ENCODE data around the gene NUAK2.
"Not testable (repeated sequence)": the region's sequence is repeated elsewhere in the genome, so short reads cannot be mapped to it uniquely, and the experiment has no call there.

The NUAK2 gene

DNA sequence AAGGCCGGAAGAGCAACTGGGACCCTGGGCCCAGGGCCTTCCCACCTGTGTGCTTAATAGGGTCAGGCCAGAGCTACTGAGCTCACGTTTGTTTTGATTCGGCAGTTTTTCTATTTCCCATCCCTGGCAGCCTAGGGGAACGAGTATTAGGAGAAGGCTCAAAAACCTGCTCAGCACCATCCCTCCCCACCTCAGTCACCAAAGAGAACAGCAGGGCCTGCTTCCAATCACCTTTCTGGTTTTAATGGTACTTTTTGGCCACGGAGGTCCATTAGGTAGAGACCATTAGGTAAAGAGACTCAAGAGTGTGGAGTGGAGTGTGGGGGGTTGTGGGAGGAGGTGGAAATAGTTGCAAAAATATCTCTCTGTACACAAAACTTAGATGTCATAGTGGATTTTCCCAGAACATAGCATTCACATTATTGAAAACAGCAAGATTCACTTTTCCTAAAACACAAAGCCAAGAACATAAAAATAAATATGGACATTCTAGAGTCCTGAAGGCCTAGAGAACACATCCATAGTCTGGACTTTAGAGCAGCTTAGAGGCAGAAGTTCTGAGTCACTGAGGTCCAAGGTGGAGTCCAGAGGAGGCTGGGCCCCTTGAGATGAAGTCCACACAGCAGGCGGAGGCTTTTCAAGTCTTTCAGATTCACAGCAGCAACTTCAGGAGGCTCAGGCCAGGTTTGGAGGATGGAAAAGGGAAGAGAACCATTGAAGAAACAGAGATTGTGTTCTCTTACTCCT is 19.5 kb downstream of the NUAK2 start:
- Histone ChIP-seq H3K4me3 (ENCODE audit: insufficient read length, low read depth) (no peak overlapping the region), H3K9me3 (ENCODE audit: insufficient read depth, low read length) (no peaks in the 10 kb centered on the region)
- DNase-seq (ENCODE audit: low read depth, low spot score) = no peak

DNA sequence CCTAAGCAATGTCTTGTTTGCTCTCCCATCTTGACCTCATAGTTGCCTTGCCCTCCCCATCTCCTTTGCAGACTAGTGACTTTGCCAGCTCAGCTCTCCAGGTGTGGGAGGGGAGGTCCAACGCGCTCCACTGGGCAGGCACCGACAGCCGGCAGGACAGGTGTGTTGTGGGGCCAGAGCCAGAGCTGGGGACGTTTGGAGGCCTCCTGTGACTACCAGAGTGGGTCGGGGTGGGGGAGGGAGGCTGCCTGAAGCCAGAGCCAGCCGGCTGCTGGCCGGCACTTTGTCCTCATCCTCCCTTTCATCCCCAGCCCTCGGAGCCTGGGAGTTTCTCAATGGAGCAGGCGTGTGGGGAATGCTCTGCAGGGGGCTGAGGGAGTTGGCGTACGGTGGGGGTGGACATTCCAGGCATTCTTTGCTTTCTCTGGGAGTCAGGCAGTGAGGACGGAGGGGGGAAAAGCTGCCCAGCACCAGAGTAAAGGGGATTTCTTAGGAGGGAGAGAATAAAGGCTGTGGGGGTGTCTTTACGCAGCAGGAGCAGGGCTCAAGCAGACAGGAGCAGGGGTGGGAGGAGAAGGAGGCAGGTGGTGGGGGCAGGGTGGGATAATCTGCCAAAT is 20.2 kb downstream of the NUAK2 start:
- no peak for TF ChIP-seq YY1 (IDR thresholded peaks at IDR 0.05; ENCODE audit: insufficient read depth, insufficient read length)
- TF ChIP-seq SUZ12 (IDR thresholded peaks at IDR 0.05; ENCODE audit: extremely low read depth, insufficient read depth, insufficient read length) = no peak
- no peak for TF ChIP-seq ZNF274 (IDR thresholded peaks at IDR 0.05; ENCODE audit: low read depth, low read length)
- H3K4me1 ChIP-seq (ENCODE audit: insufficient read depth, insufficient read length) = peaks cover 23% of the 10 kb centered on the region
- peaks cover 42% of the 10 kb centered on the region for H3K36me3 ChIP-seq (ENCODE audit: insufficient read depth, insufficient read length, low read length)
- no peaks in the 10 kb centered on the region for H3K9me3 ChIP-seq (ENCODE audit: insufficient read depth, low read length)
- H3K27me3 ChIP-seq (ENCODE audit: insufficient read depth, insufficient read length) = no peaks in the 10 kb centered on the region
- H3K4me3 ChIP-seq (ENCODE audit: insufficient read length, low read depth) = peak overlapping the region; percentile 13
- peak; percentile 100 for DNase-seq (ENCODE audit: low read depth, low spot score)
- H3K9ac ChIP-seq (ENCODE audit: insufficient read length, low read depth) = peak overlapping the region; percentile 78

More for the DNA sequence above, 19.5 kb downstream of the NUAK2 start:
- Histone ChIP-seq H3K4me1 (ENCODE audit: insufficient read depth, insufficient read length) (peaks cover 23% of the 10 kb centered on the region), H3K36me3 (ENCODE audit: insufficient read depth, insufficient read length, low read length) (peaks cover 49% of the 10 kb centered on the region), H3K27me3 (ENCODE audit: insufficient read depth, insufficient read length) (no peaks in the 10 kb centered on the region), H3K9ac (ENCODE audit: insufficient read length, low read depth) (peak overlapping the region; percentile 51)
- TF ChIP-seq ZNF274 (IDR thresholded peaks at IDR 0.05; ENCODE audit: low read depth, low read length) (no peak), YY1 (IDR thresholded peaks at IDR 0.05; ENCODE audit: insufficient read depth, insufficient read length) (no peak), SUZ12 (IDR thresholded peaks at IDR 0.05; ENCODE audit: extremely low read depth, insufficient read depth, insufficient read length) (no peak)

DNA sequence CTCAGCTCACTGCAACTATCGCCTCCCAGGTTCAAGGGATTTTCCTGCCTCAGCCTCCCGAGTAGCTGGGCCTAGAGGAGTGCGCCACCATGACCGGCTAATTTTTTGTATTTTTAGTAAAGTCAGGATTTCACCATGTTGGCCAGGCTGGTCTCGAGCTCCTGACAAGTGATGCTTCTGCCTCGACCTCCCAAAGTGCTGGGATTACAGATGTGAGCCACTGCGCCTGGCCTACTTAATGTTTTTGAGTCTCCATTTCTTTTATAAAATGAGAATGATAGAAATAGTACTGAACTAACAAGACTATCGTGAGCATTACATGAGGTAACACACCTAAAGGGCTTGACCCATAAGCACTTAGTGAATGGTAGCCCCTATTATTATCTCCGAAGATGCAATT is 21.4 kb downstream of the NUAK2 start:
- DNase-seq (ENCODE audit: low read depth, low spot score) = no peak
- peak overlapping the region; percentile 71 for H3K9ac ChIP-seq (ENCODE audit: insufficient read length, low read depth)
- H3K36me3 ChIP-seq (ENCODE audit: insufficient read depth, insufficient read length, low read length) = peaks cover 32% of the 10 kb centered on the region
- no peaks in the 10 kb centered on the region for H3K27me3 ChIP-seq (ENCODE audit: insufficient read depth, insufficient read length)
- no peak overlapping the region for H3K4me3 ChIP-seq (ENCODE audit: insufficient read length, low read depth)
- no peaks in the 10 kb centered on the region for H3K9me3 ChIP-seq (ENCODE audit: insufficient read depth, low read length)
- TF ChIP-seq SUZ12 (IDR thresholded peaks at IDR 0.05; ENCODE audit: extremely low read depth, insufficient read depth, insufficient read length) = no peak
- TF ChIP-seq ZNF274 (IDR thresholded peaks at IDR 0.05; ENCODE audit: low read depth, low read length) = no peak
- TF ChIP-seq YY1 (IDR thresholded peaks at IDR 0.05; ENCODE audit: insufficient read depth, insufficient read length) = no peak
- peaks cover 25% of the 10 kb centered on the region for H3K4me1 ChIP-seq (ENCODE audit: insufficient read depth, insufficient read length)

DNA sequence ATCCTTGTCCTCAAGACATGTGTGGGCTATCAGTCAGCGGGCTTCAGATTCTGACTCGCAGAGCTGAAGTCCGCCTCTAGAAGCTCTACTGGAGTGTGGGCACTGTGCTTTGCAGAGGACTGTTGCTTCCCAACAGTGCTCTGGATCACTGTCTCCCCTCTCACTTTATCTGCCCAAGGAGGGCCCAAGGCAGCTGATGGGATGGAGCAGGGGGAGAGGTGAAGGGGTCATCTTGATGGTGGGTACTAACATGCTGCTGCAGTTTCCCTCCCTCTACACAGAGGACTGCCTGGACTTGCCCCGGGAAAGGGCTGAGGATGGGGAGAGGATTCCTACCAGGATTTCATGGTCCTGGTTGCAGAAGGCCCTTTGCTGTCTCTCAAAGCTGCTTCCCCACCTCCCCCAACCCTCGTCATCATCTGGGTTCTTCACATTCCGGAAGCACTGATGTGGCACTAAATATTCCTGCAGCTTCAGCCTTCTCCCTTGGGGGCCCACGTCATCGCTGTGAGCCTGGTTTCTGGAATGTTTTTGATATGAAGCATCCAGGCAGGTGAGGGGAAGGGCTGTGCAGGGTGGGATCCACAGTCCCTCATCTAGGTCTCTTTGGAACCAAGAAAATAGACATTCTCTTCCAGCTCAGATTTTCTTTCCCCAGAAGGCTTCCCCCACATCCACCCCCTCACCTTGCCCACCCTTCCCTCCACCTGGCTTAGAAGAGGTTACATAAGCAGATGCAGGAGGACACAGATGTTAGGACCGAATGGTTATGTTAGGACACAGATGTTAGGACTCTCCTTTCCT is 23.2 kb downstream of the NUAK2 start:
- Histone ChIP-seq H3K9me3 (ENCODE audit: insufficient read depth, low read length) (no peaks in the 10 kb centered on the region), H3K9ac (ENCODE audit: insufficient read length, low read depth) (no peak overlapping the region), H3K4me1 (ENCODE audit: insufficient read depth, insufficient read length) (peaks cover 29% of the 10 kb centered on the region), H3K4me3 (ENCODE audit: insufficient read length, low read depth) (no peak overlapping the region), H3K27me3 (ENCODE audit: insufficient read depth, insufficient read length) (no peaks in the 10 kb centered on the region), H3K36me3 (ENCODE audit: insufficient read depth, insufficient read length, low read length) (peaks cover 14% of the 10 kb centered on the region)
- TF ChIP-seq SUZ12 (IDR thresholded peaks at IDR 0.05; ENCODE audit: extremely low read depth, insufficient read depth, insufficient read length) = no peak
- TF ChIP-seq YY1 (IDR thresholded peaks at IDR 0.05; ENCODE audit: insufficient read depth, insufficient read length) = no peak
- no peak for TF ChIP-seq ZNF274 (IDR thresholded peaks at IDR 0.05; ENCODE audit: low read depth, low read length)
- peak; percentile 95 for DNase-seq (ENCODE audit: low read depth, low spot score)

DNA sequence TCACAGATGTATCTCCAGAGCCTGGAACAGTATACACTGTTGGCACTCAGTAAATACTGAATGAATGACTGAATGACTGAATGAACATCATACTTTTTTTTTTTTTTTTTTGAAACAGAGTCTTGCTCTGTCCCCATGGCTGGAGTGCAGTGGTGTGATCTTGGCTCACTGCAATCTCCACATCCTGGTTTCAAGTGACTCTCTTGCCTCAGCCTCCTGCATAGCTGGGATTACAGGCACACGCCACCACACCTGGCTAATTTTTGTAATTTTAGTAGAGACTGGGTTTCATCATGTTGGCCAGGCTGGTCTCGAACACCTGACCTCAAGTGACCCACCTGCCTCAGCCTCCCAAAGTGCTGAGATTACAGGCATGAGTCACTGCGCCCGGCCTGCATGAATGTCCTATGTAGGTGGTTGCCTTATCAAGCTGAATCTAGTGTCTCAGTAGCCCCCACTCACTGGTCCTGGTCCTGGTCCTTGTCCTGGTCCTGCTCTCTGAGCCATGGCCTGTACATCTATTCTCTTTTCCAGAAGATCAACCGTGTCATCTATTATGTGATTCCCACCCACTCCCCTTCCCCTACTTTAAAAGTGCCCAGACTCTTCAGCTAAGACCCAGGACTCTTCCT is 23.9 kb downstream of the NUAK2 start:
- H3K36me3 ChIP-seq (ENCODE audit: insufficient read depth, insufficient read length, low read length); H3K27me3 ChIP-seq (ENCODE audit: insufficient read depth, insufficient read length); DNase-seq (ENCODE audit: low read depth, low spot score); H3K9me3 ChIP-seq (ENCODE audit: insufficient read depth, low read length); H3K4me3 ChIP-seq (ENCODE audit: insufficient read length, low read depth); H3K9ac ChIP-seq (ENCODE audit: insufficient read length, low read depth): not testable (repeated sequence)
- peaks cover 24% of the 10 kb centered on the region for H3K4me1 ChIP-seq (ENCODE audit: insufficient read depth, insufficient read length)

DNA sequence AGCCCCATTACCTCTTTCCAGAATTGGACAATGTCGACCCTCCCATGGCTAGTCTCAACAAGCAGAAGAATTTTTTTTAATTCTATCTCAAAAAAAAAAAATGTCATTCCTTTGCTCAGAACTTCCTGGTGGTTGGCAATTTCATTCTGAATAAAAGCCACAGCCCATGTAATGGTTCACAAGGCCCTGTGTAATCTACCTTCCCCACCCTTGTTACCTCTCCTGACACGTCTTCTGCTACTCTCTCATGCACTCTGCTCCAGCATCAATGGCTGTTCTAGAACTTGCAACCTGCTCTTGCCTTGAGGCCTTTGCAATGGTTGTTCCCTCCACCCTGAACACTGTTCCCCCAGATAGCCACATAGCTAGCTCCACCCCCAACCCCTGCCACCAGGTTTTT is 25.4 kb downstream of the NUAK2 start:
- no peaks in the 10 kb centered on the region for H3K9me3 ChIP-seq (ENCODE audit: insufficient read depth, low read length)
- H3K4me1 ChIP-seq (ENCODE audit: insufficient read depth, insufficient read length) = peaks cover 25% of the 10 kb centered on the region

DNA sequence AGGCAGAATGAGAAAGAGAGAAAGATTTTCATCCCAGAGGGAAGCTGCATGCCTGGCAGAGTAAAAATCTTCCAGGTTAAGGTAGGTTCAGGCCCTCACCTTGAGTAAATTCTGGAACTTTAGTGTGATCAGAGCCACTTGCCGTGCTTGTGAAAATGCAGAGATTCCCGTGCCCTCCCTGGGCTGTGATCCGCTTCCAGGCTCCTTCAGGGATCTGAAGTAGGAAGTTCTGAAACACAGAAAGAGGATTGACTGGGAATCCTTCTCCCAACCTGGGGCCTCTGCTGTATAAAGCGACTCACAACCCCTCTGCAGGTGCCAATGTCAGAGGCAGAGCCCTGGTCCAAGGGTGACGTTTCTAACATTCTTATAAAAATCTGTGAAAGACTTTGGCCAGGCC is 26.6 kb downstream of the NUAK2 start:
- no peaks in the 10 kb centered on the region for H3K36me3 ChIP-seq (ENCODE audit: insufficient read depth, insufficient read length, low read length)
- H3K4me1 ChIP-seq (ENCODE audit: insufficient read depth, insufficient read length) = peaks cover 25% of the 10 kb centered on the region
- no peak for DNase-seq (ENCODE audit: low read depth, low spot score)
- no peak for TF ChIP-seq ZNF274 (IDR thresholded peaks at IDR 0.05; ENCODE audit: low read depth, low read length)
- TF ChIP-seq YY1 (IDR thresholded peaks at IDR 0.05; ENCODE audit: insufficient read depth, insufficient read length) = no peak
- no peak for TF ChIP-seq SUZ12 (IDR thresholded peaks at IDR 0.05; ENCODE audit: extremely low read depth, insufficient read depth, insufficient read length)
- no peak overlapping the region for H3K4me3 ChIP-seq (ENCODE audit: insufficient read length, low read depth)
- H3K9ac ChIP-seq (ENCODE audit: insufficient read length, low read depth) = peak overlapping the region; percentile 65
- no peaks in the 10 kb centered on the region for H3K9me3 ChIP-seq (ENCODE audit: insufficient read depth, low read length)
- H3K27me3 ChIP-seq (ENCODE audit: insufficient read depth, insufficient read length) = no peaks in the 10 kb centered on the region

More for the DNA sequence above, 25.4 kb downstream of the NUAK2 start:
- Histone ChIP-seq H3K27me3 (ENCODE audit: insufficient read depth, insufficient read length) (no peaks in the 10 kb centered on the region), H3K4me3 (ENCODE audit: insufficient read length, low read depth) (no peak overlapping the region), H3K9ac (ENCODE audit: insufficient read length, low read depth) (no peak overlapping the region), H3K36me3 (ENCODE audit: insufficient read depth, insufficient read length, low read length) (no peaks in the 10 kb centered on the region)
- no peak for DNase-seq (ENCODE audit: low read depth, low spot score)
- TF ChIP-seq SUZ12 (IDR thresholded peaks at IDR 0.05; ENCODE audit: extremely low read depth, insufficient read depth, insufficient read length) (no peak), ZNF274 (IDR thresholded peaks at IDR 0.05; ENCODE audit: low read depth, low read length) (no peak)

Measured in NT2/D1 (cell line).